ENCODE results near the gene EN1. TPM values are rescaled to one million over a fixed set of nuclear protein-coding genes. Genes with fewer than 3 reads are reported as not detected.

Gene EN1
- total RNA-seq, 1 donor from 2014 or later: not detected

DNA sequence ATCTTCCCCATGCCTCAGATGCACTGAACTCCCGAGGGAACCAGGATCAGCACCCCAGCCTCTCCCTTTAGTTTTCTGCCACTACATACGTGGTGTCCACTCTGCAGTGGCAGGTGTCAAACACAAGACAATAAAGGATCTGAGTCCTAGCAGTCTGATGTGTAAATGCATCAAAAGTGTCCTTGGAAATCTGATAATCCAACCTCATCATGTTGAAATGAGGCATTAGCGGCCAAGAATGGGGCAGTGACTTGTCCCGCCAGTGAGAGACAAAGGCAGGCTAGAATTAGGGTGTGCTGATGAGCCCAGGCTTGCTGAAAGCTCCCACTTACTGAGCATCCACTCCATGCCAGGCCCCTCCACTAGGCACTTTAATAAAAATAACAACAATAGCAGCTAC lies 52.9 kb downstream of the EN1 start:
- no peak for DNase-seq (ENCODE audit: low spot score)
- no peak overlapping the region for H3K27ac Mint-ChIP-seq
- no peaks in the 10 kb centered on the region for H3K4me1 ChIP-seq
- H2AFZ ChIP-seq (replicated peaks): no peak overlapping the region
- H3K36me3 Mint-ChIP-seq: no peaks in the 10 kb centered on the region
- H3K36me3 ChIP-seq: no peaks in the 10 kb centered on the region
- H3F3A ChIP-seq (ENCODE audit: low read depth): no peaks in the 10 kb centered on the region
- H3K27me3 Mint-ChIP-seq (ENCODE audit: insufficient read depth, low read depth): peaks cover 8% of the 10 kb centered on the region
- TF ChIP-seq, protein P1, sequence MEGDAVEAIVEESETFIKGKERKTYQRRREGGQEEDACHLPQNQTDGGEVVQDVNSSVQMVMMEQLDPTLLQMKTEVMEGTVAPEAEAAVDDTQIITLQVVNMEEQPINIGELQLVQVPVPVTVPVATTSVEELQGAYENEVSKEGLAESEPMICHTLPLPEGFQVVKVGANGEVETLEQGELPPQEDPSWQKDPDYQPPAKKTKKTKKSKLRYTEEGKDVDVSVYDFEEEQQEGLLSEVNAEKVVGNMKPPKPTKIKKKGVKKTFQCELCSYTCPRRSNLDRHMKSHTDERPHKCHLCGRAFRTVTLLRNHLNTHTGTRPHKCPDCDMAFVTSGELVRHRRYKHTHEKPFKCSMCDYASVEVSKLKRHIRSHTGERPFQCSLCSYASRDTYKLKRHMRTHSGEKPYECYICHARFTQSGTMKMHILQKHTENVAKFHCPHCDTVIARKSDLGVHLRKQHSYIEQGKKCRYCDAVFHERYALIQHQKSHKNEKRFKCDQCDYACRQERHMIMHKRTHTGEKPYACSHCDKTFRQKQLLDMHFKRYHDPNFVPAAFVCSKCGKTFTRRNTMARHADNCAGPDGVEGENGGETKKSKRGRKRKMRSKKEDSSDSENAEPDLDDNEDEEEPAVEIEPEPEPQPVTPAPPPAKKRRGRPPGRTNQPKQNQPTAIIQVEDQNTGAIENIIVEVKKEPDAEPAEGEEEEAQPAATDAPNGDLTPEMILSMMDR (IDR thresholded peaks at IDR 0.05): no peak
- TF ChIP-seq EZH2 (IDR thresholded peaks at IDR 0.05) (no peak), EZH2phosphoT487 (IDR thresholded peaks at IDR 0.05) (no peak)
- H3K9me3 Mint-ChIP-seq: peaks cover 6% of the 10 kb centered on the region
- H3K4me3 Mint-ChIP-seq: no peak overlapping the region
- no peak overlapping the region for H3K4me2 ChIP-seq
- no peak overlapping the region for H3K4me3 ChIP-seq
- H3K27ac ChIP-seq: no peak overlapping the region
- peaks cover 40% of the 10 kb centered on the region for H3K27me3 ChIP-seq
- H4K20me1 ChIP-seq (ENCODE audit: low read depth): no peaks in the 10 kb centered on the region
- no peaks in the 10 kb centered on the region for H3K9me3 ChIP-seq (ENCODE audit: low read depth)
- peaks cover 8% of the 10 kb centered on the region for H3K4me1 Mint-ChIP-seq
- H3K79me2 ChIP-seq (ENCODE audit: low read depth): no peaks in the 10 kb centered on the region
- no peak overlapping the region for H3K9ac ChIP-seq

Other genes starting within 250 kb of the EN1 start
- not detected in 2 replicates for gene MARCO, start 94.5 kb upstream of the EN1 start, total RNA-seq (ENCODE audit: low replicate concordance)

Measured in neural progenitor cell (in vitro differentiated cells).